Measurements from ENCODE around the gene RYR3.
A peak's percentile ranks its signal among the peaks of the same experiment; 100 is the strongest.
"Not testable (repeated sequence)": the region's sequence is repeated elsewhere in the genome, so short reads cannot be mapped to it uniquely, and the experiment has no call there.

Gene RYR3

DNA sequence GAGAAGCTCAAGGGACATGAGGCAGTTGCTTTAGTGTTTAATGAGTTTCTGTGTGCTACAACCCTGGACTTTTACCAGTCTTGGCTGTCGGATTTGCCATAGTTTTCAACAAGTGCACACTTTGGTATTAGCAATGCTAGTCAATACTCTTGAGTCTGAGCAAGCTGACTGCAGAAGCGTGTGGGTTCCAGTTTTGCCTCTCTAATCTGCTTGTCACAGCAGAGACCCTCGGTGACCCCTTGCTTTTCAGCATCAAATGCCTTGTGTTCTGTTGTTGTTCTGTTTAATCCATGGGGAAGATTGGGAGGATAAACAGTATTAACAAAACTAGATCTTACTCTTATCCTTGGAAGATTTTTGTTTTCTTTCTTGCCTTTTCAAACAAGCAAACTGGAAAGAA, 463.2 kb downstream of the RYR3 start:
- DNase-seq (ENCODE audit: low spot score), result no peak

DNA sequence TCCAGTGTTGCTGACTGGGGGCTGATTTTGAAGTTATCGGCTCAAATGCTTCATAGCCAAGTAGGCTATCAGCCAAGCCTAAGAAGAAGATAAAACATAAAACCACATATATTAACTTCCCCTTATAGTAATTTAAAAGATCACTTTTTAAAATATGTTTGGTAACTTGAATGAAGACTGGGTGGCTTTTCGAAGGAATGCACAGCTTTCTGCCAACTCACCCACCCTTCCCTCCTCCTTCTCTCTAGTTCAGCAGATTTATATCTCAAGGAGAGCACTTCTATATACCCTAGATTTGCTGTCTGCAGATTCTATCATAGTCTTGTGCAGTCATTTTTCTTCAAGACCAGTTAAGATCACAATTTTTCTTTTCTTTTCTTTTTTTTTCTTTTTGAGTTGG, 468.1 kb downstream of the RYR3 start:
- no peak for DNase-seq (ENCODE audit: low spot score)

DNA sequence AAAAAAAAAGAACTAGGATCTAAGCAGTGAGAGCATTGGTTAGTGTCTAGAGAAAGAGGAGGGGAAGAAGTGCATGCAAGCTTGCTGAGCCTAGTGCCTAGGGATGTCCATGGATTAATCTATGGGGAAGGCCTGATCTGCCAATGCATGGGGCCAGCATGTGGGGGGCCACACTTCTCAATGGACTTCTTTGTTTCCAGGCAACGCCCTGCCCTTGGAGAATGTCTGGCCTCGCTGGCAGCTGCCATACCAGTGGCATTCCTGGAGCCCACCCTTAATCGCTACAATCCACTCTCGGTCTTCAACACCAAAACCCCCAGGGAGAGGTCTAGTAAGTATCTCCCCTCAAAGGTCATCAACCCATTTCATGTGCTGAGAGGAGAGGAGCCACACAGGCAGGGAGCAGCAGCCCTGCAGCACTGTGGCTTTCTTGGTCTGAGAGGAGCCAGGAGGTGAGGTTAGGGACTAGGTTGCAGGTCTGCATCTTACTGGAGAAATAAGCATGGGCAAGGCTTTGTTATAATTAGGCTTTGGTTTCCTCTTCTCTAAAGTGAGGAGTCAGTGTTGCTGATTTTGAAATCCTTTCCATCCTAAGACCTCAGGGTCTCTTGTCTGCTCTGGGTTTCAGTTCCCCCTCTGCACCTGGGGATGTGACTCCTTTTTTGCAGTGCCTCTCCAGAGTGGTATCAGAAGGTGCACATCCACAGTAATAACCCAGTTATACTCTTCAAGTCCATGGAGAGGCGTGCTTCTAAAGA, 469.4 kb downstream of the RYR3 start:
- DNase-seq (ENCODE audit: low spot score), result peak; percentile 59

DNA sequence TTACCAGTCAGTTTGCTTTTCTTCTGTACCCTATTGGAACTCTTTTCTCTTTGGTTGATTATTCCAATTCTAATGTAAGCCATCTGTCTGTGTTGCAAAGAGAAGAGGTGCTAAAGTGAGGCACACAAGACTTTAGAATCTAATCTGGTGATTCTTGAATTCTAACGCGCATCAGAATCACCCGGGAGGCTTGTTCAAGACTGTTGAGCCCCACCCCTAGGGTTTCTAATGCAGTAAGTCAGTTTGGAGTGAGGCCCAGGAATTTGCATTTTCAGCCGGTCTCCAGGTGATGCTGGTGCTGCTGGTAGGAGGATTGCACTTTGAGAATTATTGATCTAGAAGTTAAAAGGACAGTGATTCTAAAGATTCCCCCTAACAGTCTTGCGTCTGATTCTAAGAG, 472.2 kb downstream of the RYR3 start:
- DNase-seq (ENCODE audit: low spot score), result no peak

DNA sequence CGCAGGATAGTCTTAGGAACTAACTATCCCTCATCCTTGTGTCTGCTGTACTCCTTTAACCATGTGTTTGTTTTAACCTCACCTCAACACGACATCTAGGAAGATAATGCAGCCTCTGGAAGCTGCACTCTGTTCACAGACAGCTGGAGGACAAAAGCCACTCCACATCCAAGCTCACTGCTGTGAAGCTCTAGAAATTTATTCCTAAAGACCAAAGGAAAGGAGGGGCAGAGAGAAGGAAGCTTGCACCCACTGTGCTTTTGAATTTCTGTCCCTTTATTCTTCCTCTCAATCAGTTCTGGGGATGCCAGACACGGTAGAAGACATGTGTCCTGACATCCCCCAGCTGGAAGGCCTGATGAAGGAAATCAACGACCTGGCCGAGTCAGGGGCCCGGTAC, 474.6 kb downstream of the RYR3 start:
- DNase-seq (ENCODE audit: low spot score), result no peak

DNA sequence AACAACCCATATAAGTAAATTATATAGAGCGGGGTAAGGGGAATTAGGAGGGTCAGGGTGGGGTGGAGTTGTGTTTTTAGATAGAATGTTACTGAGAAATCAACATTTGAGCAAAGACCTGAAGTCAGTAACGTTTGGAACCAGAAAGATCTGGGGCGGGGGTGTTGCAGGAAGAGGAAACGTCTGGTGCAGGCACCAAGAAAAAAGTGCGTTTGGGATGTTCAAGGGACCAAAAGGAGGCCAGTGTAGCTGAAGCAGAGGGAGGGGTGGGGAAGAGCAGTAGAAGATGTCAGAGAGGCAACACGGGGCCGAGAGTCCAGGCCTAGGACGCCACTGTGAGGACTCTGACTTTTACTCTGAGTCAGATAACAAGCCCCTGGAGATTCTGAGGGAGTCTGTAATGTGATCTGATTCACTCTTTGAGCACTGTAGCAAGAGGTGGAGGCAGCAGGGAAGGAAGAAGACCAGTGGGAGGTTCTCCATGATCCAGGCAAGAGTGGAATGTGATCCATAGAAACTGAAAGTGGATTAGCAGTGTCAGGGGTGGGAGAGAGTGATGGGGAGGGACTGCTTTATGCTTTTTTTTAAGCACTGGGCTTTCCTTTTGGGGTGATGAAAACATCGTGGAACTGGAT, 478.3 kb downstream of the RYR3 start:
- no peak for DNase-seq (ENCODE audit: low spot score)

DNA sequence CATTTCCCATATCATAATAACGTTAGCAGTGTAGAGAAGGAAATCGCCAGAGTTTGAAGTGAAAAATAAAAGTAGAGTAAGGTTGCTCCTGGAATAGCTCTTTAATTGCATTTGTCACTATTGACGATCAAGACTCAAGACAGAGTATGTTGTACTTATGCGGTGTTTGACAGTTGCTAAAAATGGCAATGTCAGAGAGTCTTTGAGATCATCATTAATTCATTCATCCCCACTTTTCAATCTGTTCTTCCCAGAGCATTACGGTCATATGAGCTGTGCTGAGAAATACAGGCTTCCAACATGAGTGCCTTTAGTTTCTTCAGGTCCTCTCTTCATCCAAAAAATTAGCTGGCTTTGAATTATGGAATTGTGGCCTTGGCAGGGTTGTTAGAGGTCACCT, 483.7 kb downstream of the RYR3 start:
- no peak for DNase-seq (ENCODE audit: low spot score)

DNA sequence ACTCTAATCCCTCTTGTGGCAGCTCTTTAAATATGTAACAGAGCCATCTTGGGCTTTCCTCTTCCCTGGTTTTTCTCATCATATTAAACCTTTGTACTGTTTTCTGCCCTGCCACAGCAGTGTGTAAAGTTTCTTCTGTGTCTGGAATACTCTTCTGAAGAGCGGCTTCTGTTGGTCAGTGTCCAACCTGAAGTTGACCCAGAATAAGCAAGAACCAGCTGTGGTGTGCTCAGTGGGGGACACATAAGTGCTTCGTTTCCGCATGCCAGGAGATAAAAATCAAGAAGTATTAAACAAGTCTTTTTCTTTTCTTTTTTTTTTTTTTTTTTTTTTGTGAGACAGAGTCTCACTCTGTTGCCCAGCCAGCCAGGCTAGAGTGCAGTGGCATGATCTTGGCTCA, 484.3 kb downstream of the RYR3 start:
- DNase-seq (ENCODE audit: low spot score), result no peak

DNA sequence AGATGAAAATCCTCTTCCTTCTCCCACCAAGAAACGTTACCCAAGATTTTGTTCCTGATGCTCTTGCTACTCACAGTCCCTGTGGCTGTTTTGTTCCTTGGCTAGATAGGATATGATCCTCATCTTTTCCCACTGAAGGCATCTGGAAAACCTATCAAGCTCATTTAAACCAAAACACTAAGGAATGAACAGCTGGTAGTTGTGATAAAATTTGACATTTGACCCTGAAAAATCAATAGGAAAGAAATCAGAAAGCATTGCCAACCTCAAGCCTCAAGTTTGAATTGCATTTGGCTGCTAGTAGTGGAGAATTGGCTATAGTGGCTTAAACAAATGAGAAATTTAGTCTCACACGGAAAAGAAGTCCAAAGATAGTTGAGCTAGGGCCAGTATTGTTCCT, 486.9 kb downstream of the RYR3 start:
- DNase-seq (ENCODE audit: low spot score), result no peak

DNA sequence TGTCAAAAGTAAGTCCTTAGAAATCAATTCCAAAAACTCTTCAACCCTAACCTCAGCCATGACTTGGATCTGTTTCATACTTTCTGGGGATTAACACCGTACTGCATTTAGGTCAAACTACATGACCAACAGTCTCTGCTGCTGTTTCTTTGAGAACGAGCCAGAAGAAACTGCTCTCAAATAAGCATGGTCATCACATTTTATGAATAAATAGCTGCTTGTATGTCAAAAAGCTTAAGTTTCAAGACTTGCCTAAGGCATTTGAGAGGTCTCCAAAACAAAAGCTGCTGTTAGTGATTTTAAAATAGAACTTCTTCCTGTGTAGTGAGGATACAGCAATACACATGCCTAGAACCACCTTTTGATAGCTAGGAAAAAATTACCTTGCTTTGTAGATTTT, 491.2 kb downstream of the RYR3 start:
- DNase-seq (ENCODE audit: low spot score), result no peak

DNA sequence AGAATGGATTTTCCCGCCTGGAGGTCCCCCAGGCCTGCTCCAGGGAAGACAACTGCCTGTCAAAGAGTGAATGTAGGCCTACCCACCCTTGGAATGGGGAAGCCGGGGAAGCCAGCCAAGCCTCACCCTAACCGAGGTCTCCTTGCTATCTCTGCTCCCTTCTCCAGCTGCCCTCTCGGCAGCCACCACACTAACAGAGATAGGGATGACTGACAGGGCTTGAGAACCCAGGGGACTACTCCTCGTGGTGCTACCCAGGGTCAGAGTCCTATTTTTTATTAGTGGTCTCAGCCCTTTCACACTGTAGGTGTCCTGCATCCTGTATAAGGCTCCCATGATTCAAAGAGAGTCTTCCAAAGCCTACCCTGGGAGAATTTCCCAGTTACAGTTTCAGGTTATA, 496.9 kb downstream of the RYR3 start:
- DNase-seq (ENCODE audit: low spot score), result no peak

DNA sequence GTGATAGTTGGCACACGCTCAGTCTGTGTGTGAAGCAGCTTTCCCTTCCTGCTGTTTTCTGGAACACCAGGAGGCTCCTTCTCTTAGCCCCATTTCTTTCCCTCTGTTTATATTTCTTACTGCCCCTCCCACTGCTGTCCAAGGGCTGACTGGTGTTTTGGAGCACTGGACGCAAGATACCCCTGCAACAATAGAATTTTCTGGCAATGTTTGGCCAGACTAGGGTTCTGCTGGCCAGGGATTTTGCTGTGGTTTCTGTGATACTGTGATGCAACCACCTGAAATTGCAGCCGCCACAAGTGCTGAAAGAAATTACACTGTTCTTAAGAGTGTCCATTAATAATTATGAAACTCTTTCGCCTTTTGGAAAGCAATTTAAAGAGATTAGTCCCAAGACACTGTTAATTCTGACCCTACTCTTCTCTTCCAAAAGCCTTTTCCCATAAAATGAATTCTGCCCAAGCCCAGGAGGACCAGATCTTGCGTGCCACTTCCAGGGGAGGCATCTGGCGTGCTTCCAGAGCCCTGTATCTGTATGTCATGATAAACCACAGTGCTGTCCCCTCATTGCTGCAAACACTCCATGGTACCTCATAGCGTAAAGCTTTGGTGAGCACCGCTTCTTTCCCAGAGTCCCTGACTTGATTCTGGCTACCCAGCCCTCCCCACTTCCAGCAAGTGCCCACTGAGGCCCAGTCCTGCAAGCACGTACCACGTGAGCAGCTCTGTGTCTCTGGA, 498.1 kb downstream of the RYR3 start:
- DNase-seq (ENCODE audit: low spot score), result no peak

DNA sequence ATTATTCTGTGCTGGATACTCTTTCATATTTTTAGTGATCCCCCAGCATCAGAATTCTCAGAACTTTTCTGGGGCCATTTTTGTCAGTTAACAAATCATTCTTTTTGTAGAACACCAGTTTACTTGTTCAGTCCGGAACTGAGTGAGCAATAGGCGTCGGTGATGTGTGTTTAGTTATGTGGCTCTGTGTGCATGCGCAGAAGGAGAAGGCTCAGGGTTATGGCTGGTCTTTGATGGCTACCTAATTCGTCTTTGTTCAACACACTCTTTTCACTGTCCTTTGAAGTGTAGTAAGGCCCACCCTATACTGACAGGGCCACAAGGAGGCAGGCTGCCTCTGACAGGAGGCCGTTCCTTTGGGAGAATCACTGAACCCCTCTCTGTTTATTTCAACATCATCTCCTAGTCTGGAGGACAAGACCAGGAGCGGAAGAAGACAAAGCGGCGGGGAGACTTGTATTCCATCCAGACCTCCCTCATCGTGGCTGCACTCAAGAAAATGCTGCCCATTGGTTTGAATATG, 499.4 kb downstream of the RYR3 start:
- DNase-seq (ENCODE audit: low spot score), result no peak

DNA sequence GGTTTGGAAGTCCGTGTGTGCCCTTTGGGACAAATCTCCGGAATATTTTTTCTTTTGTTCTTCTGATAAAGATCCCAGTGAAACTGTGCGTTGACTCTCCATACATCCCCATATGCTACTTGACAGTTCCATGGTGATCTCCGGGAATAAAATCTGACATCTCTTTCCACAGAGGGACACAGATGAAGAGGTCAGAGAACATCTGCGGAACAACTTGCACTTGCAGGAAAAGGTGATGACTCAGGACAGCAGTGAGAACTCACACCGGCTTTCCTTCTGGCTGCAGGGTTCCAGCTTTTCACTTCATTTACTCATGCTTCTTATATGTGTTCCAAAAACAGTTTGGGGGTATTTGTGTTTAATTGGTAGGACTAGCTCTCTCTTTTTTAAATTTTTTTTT, 500.0 kb downstream of the RYR3 start:
- DNase-seq (ENCODE audit: low spot score), result no peak

DNA sequence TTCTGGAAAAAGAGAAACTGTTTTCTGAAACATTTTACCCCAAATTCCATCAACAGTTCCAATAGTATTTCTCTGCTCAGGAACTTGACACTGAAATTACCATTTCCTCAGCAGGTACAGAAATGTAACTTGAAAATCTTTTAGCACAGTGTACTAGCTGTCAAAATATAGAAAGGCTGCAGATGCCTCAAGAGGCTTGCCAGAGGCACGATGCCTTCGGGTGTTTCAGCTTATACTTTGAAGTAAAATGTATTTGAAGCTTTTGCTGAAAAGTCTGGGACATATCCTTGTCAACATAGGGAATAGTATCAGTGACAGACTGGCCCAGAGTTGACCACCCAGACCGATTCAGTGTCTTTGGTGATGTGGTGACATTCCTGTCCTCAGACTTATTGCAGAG, 503.1 kb downstream of the RYR3 start:
- no peak for DNase-seq (ENCODE audit: low spot score)

DNA sequence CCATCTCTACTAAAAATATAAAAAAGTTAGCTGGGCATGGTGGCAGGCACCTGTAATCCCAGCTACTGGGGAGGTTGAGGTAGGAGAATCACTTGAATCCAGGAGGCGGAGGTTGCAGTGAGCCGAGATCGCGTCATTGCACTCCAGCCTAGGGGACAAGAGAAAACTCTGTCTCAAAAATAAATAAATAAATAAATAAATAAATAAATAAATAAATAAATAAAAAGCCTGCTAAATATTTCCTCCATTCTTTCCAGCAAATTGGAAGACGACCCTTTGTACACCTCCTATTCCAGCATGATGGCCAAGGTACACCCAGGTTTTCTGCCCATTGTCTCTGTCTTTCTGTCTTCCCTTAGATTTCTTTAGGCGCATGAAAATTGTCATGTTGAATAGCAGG, 508.7 kb downstream of the RYR3 start:
- not testable (repeated sequence) for DNase-seq (ENCODE audit: low spot score)

DNA sequence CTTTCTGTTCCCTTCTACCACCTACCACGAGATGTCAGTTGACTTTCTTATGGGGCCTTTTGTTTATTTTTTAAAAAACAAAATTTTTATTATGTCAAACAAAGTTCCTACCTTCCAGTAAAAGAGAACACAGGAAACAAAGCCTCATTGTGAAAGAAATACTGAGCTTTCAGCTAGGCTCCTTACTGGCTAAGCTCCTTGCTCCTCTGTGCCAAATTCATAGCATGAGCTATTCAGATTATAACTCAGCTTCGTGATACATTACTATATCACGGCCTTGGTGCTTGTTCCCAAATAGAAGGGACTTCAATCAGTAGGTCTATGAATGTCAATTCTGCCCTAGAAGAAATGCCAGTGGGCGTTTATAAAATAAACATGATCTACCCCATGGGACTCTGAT, 511.7 kb downstream of the RYR3 start:
- no peak for DNase-seq (ENCODE audit: low spot score)

DNA sequence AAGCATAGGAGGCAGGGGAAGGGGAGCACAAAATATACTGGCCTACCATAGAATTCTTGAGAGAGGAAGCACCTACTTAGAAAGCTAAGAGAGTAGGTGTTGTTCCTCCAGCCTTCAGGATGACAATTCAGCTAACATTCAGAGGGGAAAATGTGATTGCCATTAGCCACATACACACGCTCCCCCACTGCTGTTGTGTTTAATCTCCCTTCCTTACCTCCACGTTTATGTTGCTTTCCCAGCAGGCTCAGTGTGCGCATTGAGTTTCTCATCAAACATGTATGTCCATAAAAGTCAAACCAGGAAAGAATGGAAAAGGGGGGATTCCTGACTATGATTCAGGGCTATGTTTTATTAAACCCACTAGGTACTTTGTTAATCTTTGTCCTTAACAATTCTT, 512.4 kb downstream of the RYR3 start:
- no peak for DNase-seq (ENCODE audit: low spot score)

DNA sequence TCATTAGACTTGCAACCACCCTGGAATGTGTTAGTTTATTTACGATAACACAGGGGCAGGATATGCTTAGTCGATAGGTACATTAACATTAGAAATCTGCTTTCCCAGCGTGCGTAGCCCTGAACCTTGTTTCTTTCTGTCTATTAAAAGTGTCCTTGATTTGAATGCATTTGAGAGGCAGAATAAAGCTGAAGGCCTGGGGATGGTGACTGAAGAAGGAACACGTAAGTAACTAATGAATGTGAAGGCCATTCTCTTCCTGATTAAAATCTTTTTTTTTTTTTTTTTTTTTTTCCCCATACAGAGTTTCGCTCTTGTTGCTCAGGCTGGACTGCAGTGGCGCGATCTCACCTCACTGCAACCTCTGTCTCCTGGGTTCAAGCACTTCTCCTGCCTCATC, 514.7 kb downstream of the RYR3 start:
- DNase-seq (ENCODE audit: low spot score), result no peak

DNA sequence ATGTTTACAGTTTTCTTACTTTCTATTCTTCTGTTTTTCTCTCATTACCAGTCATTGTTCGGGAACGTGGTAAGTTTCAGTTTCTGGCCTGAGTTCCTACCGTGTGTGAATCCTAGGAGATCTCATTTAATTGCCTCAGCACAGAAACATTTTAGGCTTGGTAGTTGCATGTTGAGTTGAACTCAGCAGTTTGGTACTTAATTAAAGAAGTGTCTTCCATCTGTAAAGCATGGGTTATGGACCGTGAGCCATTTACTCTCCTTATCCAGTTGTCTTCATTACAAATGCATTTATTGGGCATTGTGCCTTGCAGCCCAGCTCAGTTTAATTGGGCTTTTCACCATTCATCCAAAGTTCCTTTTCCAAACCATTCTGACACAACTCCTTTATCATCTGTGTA, 515.4 kb downstream of the RYR3 start:
- DNase-seq (ENCODE audit: low spot score), result no peak

DNA sequence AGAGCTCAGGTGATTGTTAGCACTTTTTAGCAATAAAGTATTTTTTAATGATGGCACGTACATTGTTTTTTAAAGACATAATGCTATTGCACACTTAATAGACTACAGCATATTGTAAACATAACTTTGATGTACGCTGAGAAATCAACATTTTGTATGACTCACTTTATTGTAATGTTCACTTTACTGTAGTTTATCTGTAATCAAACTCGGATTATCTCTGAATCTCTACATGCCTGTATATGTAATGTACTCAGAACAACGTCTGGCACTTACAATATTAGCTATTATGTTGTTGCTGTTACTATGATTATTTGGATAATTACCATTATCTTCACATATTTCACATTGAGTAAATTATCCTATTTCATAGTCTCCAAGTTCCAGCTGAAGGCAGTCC, 519.6 kb downstream of the RYR3 start:
- no peak for DNase-seq (ENCODE audit: low spot score)

DNA sequence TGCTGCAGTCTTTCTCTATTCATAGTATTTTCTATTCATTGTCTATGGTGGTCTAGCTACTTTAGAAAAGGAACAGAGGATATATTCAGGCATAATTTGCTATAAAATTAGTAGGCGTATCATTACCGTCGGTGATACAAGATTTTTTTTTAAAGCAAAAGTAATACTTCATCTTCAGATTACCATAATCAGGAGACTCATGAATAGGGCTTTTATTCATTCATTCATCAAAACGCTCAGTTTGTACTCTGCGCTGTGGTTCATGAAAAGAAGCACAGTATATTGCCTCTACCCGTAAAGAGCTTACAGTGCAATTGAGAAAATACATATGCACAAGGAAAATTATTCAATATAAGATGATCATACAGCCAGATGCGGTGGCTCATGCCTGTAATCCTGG, 520.9 kb downstream of the RYR3 start:
- DNase-seq (ENCODE audit: low spot score), result no peak
